GM19468 (cell line): ENCODE measurements around the gene KRT40.

Source experiments
- ATAC-seq: cut with Tn5 transposase; IDR thresholded peaks from one replicate; pipeline ENCODE4 v1.9.1; 2021; ENCODE audit warnings: mild to moderate bottlenecking, moderate library complexity, moderate number of reproducible peaks; ENCODE audit not compliant: unreplicated experiment; ENCODE audit errors: extremely low read depth

KRT40 gene

GRCh38 chr17:40984226-40984625, at the start of gene KRT40:
Gene KRT40 (minus strand): TSS chr17:40984326. CDS start chr17:40984273, 53 bp downstream.
- no peak for ATAC-seq

- ATAC-seq: no peak
These were observed 45.6 kb upstream of the KRT40 start, which contains the start of gene KRTAP1-4 for GRCh38 chr17:41029633-41030245. Gene KRTAP1-4 (minus strand): TSS chr17:41030195. CDS start chr17:41030078, 117 bp downstream.

GRCh38 chr17:41026715-41027471, 42.8 kb upstream of the KRT40 start, which contains the start of gene KRTAP1-5:
Gene KRTAP1-5 (minus strand): TSS chr17:41027208. CDS start chr17:41027155, 53 bp downstream.
- ATAC-seq: no peak

GRCh38 chr17:41024697-41025096, 40.6 kb upstream of the KRT40 start:
- no peak for ATAC-seq

- ATAC-seq: no peak
These were observed 36.2 kb upstream of the KRT40 start for GRCh38 chr17:41020336-41020735.

- no peak for ATAC-seq
These were observed 35.3 kb upstream of the KRT40 start for GRCh38 chr17:41019415-41019814.

GRCh38 chr17:41018541-41018940, 34.4 kb upstream of the KRT40 start:
- no peak for ATAC-seq

GRCh38 chr17:41016578-41017215, 32.6 kb upstream of the KRT40 start:
- no peak for ATAC-seq

GRCh38 chr17:41015454-41015853, 31.3 kb upstream of the KRT40 start:
- ATAC-seq: no peak

- ATAC-seq: no peak
These were observed 29.5 kb upstream of the KRT40 start for GRCh38 chr17:41013606-41014005.

- ATAC-seq: no peak
These were observed 29.1 kb upstream of the KRT40 start for GRCh38 chr17:41013181-41013580.

GRCh38 chr17:41012326-41013120, 28.4 kb upstream of the KRT40 start:
- no peak for ATAC-seq

- no peak for ATAC-seq
These were observed 26.3 kb upstream of the KRT40 start for GRCh38 chr17:41010441-41010840.

- no peak for ATAC-seq
These were observed 25.8 kb upstream of the KRT40 start for GRCh38 chr17:41009936-41010335.

- no peak for ATAC-seq
These were observed 25.2 kb upstream of the KRT40 start for GRCh38 chr17:41009301-41009760.

- ATAC-seq: no peak
These were observed 24.7 kb upstream of the KRT40 start, which contains the start of gene KRTAP3-1 for GRCh38 chr17:41008811-41009210. Gene KRTAP3-1 (minus strand): TSS chr17:41009128. CDS start chr17:41009074, 54 bp downstream.

- ATAC-seq: no peak
These were observed 20.3 kb upstream of the KRT40 start for GRCh38 chr17:41004397-41004796.

- ATAC-seq: no peak
These were observed 19.8 kb upstream of the KRT40 start for GRCh38 chr17:41003926-41004325.

GRCh38 chr17:41002814-41003213, 18.7 kb upstream of the KRT40 start:
- no peak for ATAC-seq

GRCh38 chr17:41001795-41002194, 17.7 kb upstream of the KRT40 start:
- no peak for ATAC-seq
